Naive B cell (primary cell): ENCODE data around the gene OR51B4. TPM values are rescaled to one million over a fixed set of nuclear protein-coding genes. Genes with fewer than 3 reads are reported as not detected.
"Not testable (repeated sequence)": the region's sequence is repeated elsewhere in the genome, so short reads cannot be mapped to it uniquely, and the experiment has no call there.

ENCODE experiments used
- ATAC-seq, 2 donors: fragments of 150-1000 bp; cut with Tn5 transposase; 2 replicates each; pipeline ENCODE4 v1.10.0; 2021; ENCODE audit warnings: low read depth in 2 of 2, mild to moderate bottlenecking in 2 of 2, moderate library complexity in 2 of 2
- DNase-seq: peaks from one replicate; pipeline ENCODE4 v3.0.0; 2022
- H3K27ac Mint-ChIP-seq, 6 donors: one replicate each; pipeline ENCODE4 v1.8.0; 2020 to 2022; ENCODE audit warnings: mild to moderate bottlenecking in 6 of 6, mixed read lengths in 6 of 6, moderate library complexity in 5 of 6, inconsistent platforms in 2 of 6
- H3K27me3 Mint-ChIP-seq, 3 donors: one replicate each; pipeline ENCODE4 v1.8.0; 2021 to 2022; ENCODE audit warnings: mixed read lengths in 3 of 3, mild to moderate bottlenecking in 1 of 3
- H3K36me3 Mint-ChIP-seq, 2 donors: one replicate each; pipeline ENCODE4 v1.8.0; 2020 to 2022; ENCODE audit warnings: mixed read lengths in 2 of 2, inconsistent platforms in 1 of 2, mild to moderate bottlenecking in 1 of 2
- H3K4me1 Mint-ChIP-seq, 3 donors: one replicate each; pipeline ENCODE4 v1.8.0; 2020 to 2022; ENCODE audit warnings: mixed read lengths in 3 of 3, inconsistent platforms in 1 of 3, mild to moderate bottlenecking in 1 of 3, moderate library complexity in 1 of 3
- H3K4me3 Mint-ChIP-seq, 8 donors: one replicate each; pipeline ENCODE4 v1.8.0; 2020 to 2022; ENCODE audit warnings: mild to moderate bottlenecking in 8 of 8, mixed read lengths in 8 of 8, moderate library complexity in 8 of 8, inconsistent platforms in 2 of 8
- H3K9me3 Mint-ChIP-seq, 7 donors: one replicate each; pipeline ENCODE4 v1.8.0; 2020 to 2022; ENCODE audit warnings: mixed read lengths in 7 of 7, mild to moderate bottlenecking in 5 of 7, inconsistent platforms in 2 of 7, moderate library complexity in 1 of 7
- polyA plus RNA-seq, 6 donors: library from polyadenylated mRNA; unstranded; fragments of 300-500 nt; fragmentation: Illumina TruSeq; gene quantifications; one replicate each; pipeline ENCODE4 v1.2.3, GENCODE V29; 2021; ENCODE audit warnings: low read depth in 6 of 6

The OR51B4 gene, protein sequence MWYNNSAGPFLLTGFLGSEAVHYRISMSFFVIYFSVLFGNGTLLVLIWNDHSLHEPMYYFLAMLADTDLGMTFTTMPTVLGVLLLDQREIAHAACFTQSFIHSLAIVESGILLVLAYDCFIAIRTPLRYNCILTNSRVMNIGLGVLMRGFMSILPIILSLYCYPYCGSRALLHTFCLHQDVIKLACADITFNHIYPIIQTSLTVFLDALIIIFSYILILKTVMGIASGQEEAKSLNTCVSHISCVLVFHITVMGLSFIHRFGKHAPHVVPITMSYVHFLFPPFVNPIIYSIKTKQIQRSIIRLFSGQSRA
- polyA plus RNA-seq, result not detected

DNA sequence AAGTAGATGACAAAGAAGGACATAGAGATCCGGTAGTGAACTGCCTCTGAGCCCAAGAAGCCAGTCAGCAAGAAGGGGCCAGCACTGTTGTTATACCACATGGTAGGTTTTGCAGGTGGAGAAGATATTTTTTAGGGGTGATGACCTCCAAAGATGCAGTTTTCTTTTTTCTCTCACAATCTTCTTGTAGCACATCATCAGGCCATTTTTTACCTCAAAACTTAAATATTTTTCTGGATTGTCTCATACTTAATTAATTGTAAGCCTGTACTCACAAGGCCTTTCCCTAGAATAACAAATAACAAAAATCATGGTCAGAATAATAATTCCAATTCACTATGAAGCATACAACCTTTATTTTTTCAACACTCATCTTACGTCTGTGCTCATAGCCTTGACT, at the start of gene OR51B4:
Gene OR51B4, minus strand, starts transcription at position 101 of the 400 bp plus-strand sequence. Its CDS starts 0 bp downstream, at position 101.
- no peak for ATAC-seq
- Mint-ChIP-seq H3K27ac (no peak within 1 kb of the TSS), H3K4me3 (no peak within 1 kb of the TSS), H3K27me3 (peaks cover 0 to 10% (median 0%) of the 10 kb centered on the region in 3 donors), H3K36me3 (no peaks in the 10 kb centered on the region), H3K9me3 (no peaks in the 10 kb centered on the region), H3K4me1 (no peaks in the 10 kb centered on the region)
- DNase-seq, result no peak

DNA sequence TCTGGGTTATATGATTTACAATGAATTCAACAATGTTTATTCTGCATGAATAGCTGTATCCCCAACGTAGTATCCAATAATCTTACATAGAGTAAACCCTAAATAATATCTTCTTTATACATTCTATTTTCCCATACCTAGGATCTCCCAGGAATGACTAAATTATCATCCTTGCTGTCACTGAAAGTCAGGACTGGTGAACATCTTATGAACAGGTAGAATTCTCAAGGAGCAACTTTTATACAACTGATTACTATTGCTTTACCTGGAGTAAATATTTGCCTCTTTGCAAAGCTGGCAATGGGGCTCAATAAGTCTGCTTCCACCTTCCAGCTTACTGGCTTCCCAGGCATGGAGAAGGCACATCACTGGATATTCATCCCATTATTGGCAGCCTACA, 49.5 kb upstream of the OR51B4 start, which contains the start of gene OR51B6:
Gene OR51B6, plus strand, starts transcription at position 301 of the 400 bp plus-strand sequence. Its CDS starts 0 bp downstream, at position 301.
- peaks cover 7 to 25% (median 22%) of the 10 kb centered on the region in 3 donors for H3K27me3 Mint-ChIP-seq
- no peak within 1 kb of the TSS for H3K27ac Mint-ChIP-seq
- H3K9me3 Mint-ChIP-seq, result peaks cover 0 to 2% (median 0%) of the 10 kb centered on the region in 7 donors
- H3K4me3 Mint-ChIP-seq, result no peak within 1 kb of the TSS
- ATAC-seq (no peak), DNase-seq (no peak)
- H3K4me1 Mint-ChIP-seq, result no peaks in the 10 kb centered on the region
- H3K36me3 Mint-ChIP-seq, result no peaks in the 10 kb centered on the region

DNA sequence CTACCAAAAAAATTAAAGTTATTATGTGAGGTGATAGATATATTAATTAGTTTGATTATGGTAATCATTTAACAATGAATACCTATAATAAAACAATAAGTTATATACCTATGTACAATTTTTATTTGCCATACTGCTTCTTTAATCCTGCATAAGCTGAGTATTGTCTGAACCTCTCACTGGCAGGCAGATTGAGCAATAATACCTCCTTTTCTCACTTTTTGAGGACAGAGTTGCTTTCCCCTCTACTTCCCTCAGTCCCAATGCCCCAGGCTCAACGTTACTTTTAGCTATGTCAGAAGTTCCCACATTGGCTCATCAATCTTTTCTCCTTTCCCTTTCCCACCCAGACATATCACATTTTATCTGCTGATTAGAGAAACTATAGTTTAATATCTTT, 47.8 kb upstream of the OR51B4 start:
- H3K4me1 Mint-ChIP-seq, result no peaks in the 10 kb centered on the region
- no peak for ATAC-seq

DNA sequence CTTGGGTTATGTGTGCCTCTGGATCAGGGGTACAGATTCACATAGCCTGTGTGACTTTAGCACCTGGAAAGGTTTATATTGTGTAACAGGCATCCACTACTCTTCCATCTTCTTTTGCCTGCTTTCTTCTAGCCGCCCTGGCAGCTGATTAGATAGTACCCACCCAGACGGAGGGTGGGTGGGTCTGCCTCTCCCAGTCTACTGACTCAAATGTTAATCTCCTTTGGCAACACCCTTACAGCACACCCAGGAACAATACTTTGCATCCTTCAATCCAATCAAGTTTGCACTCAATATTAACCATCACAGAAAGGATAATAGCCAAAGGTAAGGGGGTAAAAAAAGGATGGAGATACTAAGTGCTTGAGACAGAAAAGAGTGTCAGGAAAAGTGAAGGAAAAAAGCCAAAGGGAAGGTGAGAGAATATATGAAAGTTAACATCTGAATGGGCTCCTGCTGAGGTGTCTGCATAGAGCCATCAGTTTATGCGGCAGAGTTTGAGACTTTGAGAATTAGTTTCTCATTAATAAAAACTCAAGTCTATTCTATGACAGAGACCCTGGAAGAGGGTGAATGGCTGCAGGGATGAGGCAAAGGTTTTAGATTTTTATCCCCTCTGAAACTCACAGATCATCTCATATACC, 46.9 kb upstream of the OR51B4 start:
- no peak overlapping the region for H3K4me3 Mint-ChIP-seq
- DNase-seq (no peak), ATAC-seq (no peak)
- peaks cover 0 to 2% (median 0%) of the 10 kb centered on the region in 7 donors for H3K9me3 Mint-ChIP-seq
- peaks cover 7 to 25% (median 22%) of the 10 kb centered on the region in 3 donors for H3K27me3 Mint-ChIP-seq
- no peaks in the 10 kb centered on the region for H3K4me1 Mint-ChIP-seq
- H3K36me3 Mint-ChIP-seq, result no peaks in the 10 kb centered on the region
- H3K27ac Mint-ChIP-seq, result no peak overlapping the region

More for the DNA sequence above, 47.8 kb upstream of the OR51B4 start:
- no peaks in the 10 kb centered on the region for H3K36me3 Mint-ChIP-seq
- no peak overlapping the region for H3K4me3 Mint-ChIP-seq
- peaks cover 7 to 25% (median 22%) of the 10 kb centered on the region in 3 donors for H3K27me3 Mint-ChIP-seq
- no peak for DNase-seq
- no peak overlapping the region for H3K27ac Mint-ChIP-seq
- H3K9me3 Mint-ChIP-seq, result peaks cover 0 to 2% (median 0%) of the 10 kb centered on the region in 7 donors

DNA sequence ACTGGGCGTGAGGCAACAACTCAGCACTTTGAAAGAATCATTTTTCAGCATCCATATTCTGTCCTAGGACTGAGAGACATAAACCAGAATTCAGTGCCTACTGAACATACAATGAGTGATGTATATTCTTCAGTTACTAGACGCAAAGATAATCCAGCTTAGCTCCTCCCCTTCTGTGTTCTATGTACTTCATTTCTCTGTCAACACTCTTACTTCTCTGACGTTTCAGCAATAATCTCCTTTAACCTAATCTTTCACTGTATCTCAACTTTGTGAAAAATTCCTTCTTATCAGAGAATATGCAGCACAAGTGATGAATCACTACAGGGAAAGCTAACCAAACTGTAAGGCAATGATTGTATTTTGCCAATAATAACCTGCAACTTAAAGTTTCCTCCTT, 44.1 kb upstream of the OR51B4 start:
- no peak for ATAC-seq
- no peaks in the 10 kb centered on the region for H3K4me1 Mint-ChIP-seq
- no peaks in the 10 kb centered on the region for H3K36me3 Mint-ChIP-seq
- no peak overlapping the region for H3K27ac Mint-ChIP-seq
- H3K4me3 Mint-ChIP-seq, result no peak overlapping the region
- H3K27me3 Mint-ChIP-seq, result peaks cover 0 to 17% (median 14%) of the 10 kb centered on the region in 3 donors
- peaks cover 0 to 2% (median 0%) of the 10 kb centered on the region in 7 donors for H3K9me3 Mint-ChIP-seq
- no peak for DNase-seq

DNA sequence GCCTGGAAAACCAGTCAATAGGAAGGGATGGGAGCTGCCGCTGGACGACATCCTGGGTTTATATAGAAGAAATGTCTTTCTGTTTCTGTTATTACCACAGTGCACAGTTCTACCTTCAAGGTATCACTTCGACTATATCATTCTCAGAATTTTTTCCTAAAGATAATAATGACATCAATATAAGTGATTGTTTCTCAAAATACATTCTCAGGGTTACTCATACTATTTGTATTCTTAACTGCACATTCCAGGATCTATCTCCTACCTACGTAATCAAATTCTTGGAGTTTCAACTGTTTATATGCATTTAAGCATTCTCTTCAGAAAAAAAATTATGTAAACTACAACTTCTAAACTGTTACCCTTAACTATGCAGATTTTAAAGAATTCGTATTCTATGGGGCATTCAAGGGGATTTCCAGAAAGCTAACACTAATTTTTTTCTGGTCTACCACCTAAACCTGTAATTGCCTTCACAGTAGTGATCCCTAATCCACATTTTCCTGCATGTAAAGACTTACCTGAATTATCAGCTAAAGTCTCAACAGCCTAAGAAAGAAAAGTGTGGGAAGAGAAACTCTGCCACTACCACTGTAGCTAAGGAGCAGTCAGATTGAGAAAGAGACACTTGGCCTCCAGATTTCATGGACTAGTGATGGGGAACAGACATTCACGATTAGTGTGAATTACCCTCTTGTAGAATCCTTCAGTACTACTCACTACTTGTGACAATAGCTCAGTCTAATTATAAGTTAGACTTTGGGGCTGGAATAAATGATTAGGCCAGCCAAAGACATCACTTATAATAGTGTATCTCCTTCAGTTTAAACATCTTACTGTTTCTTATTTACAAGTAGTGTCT, 42.0 kb upstream of the OR51B4 start, which contains the start of gene OR51B5:
Gene OR51B5, minus strand, starts transcription at position 51 of the 862 bp plus-strand sequence. Its CDS starts 0 bp downstream, at position 51.
- no peak within 1 kb of the TSS for H3K4me3 Mint-ChIP-seq
- no peaks in the 10 kb centered on the region for H3K4me1 Mint-ChIP-seq
- H3K36me3 Mint-ChIP-seq, result no peaks in the 10 kb centered on the region
- peaks cover 0 to 15% (median 14%) of the 10 kb centered on the region in 3 donors for H3K27me3 Mint-ChIP-seq
- no peak for ATAC-seq
- peak within 1 kb of the TSS in 1 of 6 donors; percentile 12 for H3K27ac Mint-ChIP-seq
- DNase-seq, result no peak
- H3K9me3 Mint-ChIP-seq, result peaks cover 0 to 4% (median 0%) of the 10 kb centered on the region in 7 donors

DNA sequence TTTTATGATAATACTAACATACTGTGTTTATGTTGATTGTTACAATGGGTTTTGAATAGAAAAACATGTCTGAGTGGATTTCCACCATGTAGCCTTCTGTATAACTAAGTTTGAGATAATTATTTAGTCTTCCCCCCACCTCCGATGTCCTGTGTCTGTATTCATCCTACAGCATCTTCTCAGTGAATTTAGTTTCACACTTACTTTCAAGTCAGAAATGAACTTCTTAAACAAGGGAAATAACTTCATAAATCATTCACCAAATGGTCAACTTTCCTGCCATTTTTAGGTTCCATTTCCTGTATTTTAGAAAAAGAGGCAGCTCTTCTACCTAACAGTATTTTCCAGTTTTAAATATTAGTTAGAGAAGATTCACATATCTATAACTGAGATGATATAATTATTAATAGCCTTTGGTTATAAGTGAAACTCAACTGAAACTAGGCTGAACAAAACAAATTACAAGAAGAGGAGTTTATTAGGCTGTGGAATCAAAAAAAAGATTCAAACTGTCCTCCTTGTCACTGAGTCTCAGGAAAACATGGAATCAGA, 38.1 kb upstream of the OR51B4 start:
- no peaks in the 10 kb centered on the region for H3K36me3 Mint-ChIP-seq
- DNase-seq (no peak), ATAC-seq (no peak)
- H3K4me1 Mint-ChIP-seq, result no peaks in the 10 kb centered on the region
- no peak overlapping the region for H3K4me3 Mint-ChIP-seq
- peaks cover 0 to 6% (median 0%) of the 10 kb centered on the region in 3 donors for H3K27me3 Mint-ChIP-seq
- no peak overlapping the region for H3K27ac Mint-ChIP-seq
- peaks cover 0 to 2% (median 0%) of the 10 kb centered on the region in 7 donors for H3K9me3 Mint-ChIP-seq

DNA sequence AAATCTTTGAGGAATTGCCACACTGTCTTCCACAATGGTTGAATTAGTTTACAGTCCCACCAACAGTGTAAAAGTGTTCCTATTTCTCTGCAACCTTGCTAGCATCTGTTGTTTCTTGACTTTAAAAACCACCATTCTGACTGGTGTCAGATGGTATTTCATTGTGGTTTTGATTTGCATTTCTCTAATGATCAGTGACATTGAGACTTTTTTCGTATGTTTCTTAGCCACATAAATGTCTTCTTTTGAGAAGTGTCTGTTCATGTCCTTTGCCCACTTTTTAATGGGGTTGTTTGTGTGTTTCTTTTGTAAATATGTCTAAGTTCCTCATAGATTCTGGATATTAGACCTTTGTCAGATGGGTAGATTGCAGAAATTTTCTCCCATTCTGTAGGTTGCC, 35.5 kb upstream of the OR51B4 start:
- not testable (repeated sequence) for H3K27ac Mint-ChIP-seq

DNA sequence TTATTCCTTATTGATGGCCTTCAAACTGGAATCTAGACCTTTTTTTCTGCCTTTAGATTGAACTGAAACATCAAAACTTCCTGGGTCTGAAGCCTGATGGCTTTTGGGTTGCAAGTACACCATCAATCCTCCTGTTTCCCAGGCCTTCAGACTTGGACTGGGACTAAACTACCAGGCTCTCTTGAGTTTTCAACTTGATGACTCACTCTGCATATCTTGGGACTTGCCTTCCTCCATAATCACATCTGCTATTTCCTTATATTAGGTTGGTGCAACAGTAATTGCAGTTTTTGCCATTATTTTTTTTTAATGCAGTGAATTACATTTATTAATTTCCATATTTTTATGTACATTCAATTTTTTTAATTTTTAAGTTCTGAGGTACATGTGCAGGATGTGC, 34.6 kb upstream of the OR51B4 start:
- Mint-ChIP-seq H3K36me3 (no peaks in the 10 kb centered on the region), H3K4me1 (no peaks in the 10 kb centered on the region), H3K9me3 (peaks cover 0 to 2% (median 0%) of the 10 kb centered on the region in 7 donors), H3K27me3 (no peaks in the 10 kb centered on the region), H3K4me3 (no peak overlapping the region), H3K27ac (no peak overlapping the region)
- DNase-seq (no peak), ATAC-seq (no peak)

More for the DNA sequence above, 35.5 kb upstream of the OR51B4 start:
- not testable (repeated sequence) for H3K36me3 Mint-ChIP-seq, H3K27me3 Mint-ChIP-seq, H3K4me1 Mint-ChIP-seq, DNase-seq, H3K4me3 Mint-ChIP-seq, ATAC-seq, H3K9me3 Mint-ChIP-seq

DNA sequence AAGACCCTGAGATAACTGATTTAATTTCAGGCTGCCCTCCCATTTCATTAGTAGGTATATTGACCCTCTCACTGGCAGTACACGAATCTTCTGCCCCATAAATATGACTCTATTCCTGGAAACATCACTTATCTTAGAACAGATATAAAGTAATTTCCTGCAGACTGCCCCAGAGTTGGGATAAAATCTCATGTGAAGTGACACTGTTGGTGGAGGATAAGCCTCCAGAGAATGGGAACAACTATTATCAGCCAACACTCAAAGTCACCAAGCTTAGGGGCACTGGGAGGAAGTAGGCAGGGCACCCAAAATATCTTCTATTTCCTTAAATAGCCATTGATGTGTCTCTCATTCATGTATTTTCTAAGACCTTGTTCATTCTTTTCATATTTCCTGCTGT, 33.4 kb upstream of the OR51B4 start:
- H3K27ac Mint-ChIP-seq, result no peak overlapping the region
- no peak overlapping the region for H3K4me3 Mint-ChIP-seq
- H3K4me1 Mint-ChIP-seq, result no peaks in the 10 kb centered on the region
- DNase-seq, result no peak
- peaks cover 0 to 8% (median 0%) of the 10 kb centered on the region in 3 donors for H3K27me3 Mint-ChIP-seq
- H3K36me3 Mint-ChIP-seq, result no peaks in the 10 kb centered on the region
- H3K9me3 Mint-ChIP-seq, result peaks cover 0 to 5% (median 0%) of the 10 kb centered on the region in 7 donors
- no peak for ATAC-seq

DNA sequence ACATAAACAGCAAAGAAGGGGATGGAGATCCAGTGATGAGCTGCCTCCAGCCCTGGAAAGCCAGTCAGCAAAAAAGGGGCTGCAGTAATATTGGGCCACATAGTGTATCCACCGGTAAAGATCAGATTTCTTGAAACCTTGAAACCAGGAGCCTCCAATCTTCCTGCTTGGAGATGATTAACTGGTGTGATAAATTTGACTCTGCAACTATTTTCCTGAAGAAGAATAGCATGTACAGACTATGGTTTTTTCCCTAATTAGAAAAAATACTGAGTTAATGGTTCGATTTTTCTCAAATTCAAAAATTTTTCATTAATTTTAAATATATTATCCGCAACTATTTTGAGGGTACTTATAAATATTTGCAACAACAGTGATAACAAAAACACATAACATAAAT, 22.5 kb upstream of the OR51B4 start, which contains the start of gene OR51B2:
Gene OR51B2, minus strand, starts transcription at position 101 of the 400 bp plus-strand sequence. Its CDS starts 0 bp downstream, at position 101.
- Mint-ChIP-seq H3K36me3 (no peaks in the 10 kb centered on the region), H3K9me3 (no peaks in the 10 kb centered on the region), H3K27me3 (no peaks in the 10 kb centered on the region), H3K4me3 (no peak within 1 kb of the TSS), H3K27ac (no peak within 1 kb of the TSS), H3K4me1 (no peaks in the 10 kb centered on the region)
- DNase-seq (no peak), ATAC-seq (no peak)

DNA sequence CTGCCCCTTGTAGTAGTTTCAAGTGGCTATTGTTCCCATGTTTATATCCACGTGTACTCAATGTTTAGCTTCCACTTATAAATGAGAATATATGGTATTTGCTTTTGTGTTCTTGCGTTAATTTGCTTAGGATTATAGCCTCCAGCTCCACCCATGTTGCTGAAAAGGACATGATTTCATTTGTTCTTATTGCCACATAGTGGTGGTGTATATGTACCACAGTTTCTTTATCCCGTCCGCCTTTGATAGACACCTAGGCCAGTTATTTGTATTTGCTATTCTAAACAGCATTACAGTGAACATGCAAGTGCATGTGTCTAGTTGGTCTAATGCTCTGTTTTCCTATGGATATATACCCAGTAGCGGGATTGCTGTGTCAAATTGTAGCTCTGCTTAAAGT, 15.5 kb upstream of the OR51B4 start:
- Mint-ChIP-seq H3K27ac (no peak overlapping the region), H3K4me1 (no peaks in the 10 kb centered on the region), H3K36me3 (no peaks in the 10 kb centered on the region), H3K9me3 (peaks cover 0 to 8% (median 5%) of the 10 kb centered on the region in 7 donors), H3K27me3 (no peaks in the 10 kb centered on the region), H3K4me3 (no peak overlapping the region)
- no peak for ATAC-seq
- DNase-seq, result no peak
